MM.1S (cell line): ENCODE measurements around the gene SERPINA12.

Source experiments
- DNase-seq: peaks from one replicate; pipeline ENCODE4 v3.0.0-alpha.2; 2015
- H2AFZ ChIP-seq: fragments of 300-600 bp; sonication (generic); 2 replicates; pipeline ENCODE4 v1.6.0; 2016; ENCODE audit warnings: antibody characterized with exemption, low read length
- H3F3A ChIP-seq: fragments of 300-600 bp; sonication (generic); 2 replicates; pipeline ENCODE4 v1.6.1; 2016; ENCODE audit warnings: mild to moderate bottlenecking, antibody characterized with exemption, low read length, moderate library complexity, mixed read lengths; ENCODE audit not compliant: insufficient read depth
- H3K27ac ChIP-seq: fragments of 300-600 bp; sonication (generic); 2 replicates; pipeline ENCODE4 v1.5.1; 2016; ENCODE audit warnings: mild to moderate bottlenecking, low read length
- H3K27me3 ChIP-seq: fragments of 300-600 bp; sonication (generic); replicated peaks from 2 replicates; pipeline ENCODE4 v1.6.0; 2016; ENCODE audit warnings: low read length; ENCODE audit not compliant: insufficient read depth
- H3K36me3 ChIP-seq: fragments of 300-600 bp; sonication (generic); replicated peaks from 2 replicates; pipeline ENCODE4 v1.6.1; 2016; ENCODE audit warnings: mild to moderate bottlenecking, low read length, mixed read lengths; ENCODE audit not compliant: insufficient read depth
- H3K4me1 ChIP-seq: fragments of 300-600 bp; sonication (generic); 2 replicates; pipeline ENCODE4 v1.6.1; 2016; ENCODE audit warnings: low read length, mixed read lengths
- H3K4me2 ChIP-seq: fragments of 300-600 bp; sonication (generic); 2 replicates; pipeline ENCODE4 v1.6.0; 2016; ENCODE audit warnings: low read depth, low read length
- H3K4me3 ChIP-seq: fragments of 300-600 bp; sonication (generic); 2 replicates; pipeline ENCODE4 v1.5.1; 2016; ENCODE audit warnings: low read length, mixed read lengths
- H3K79me2 ChIP-seq: fragments of 300-600 bp; sonication (generic); 2 replicates; pipeline ENCODE4 v1.6.1; 2016; ENCODE audit warnings: mixed run types, low read length, mixed read lengths
- H3K9ac ChIP-seq: fragments of 300-600 bp; sonication (generic); 2 replicates; pipeline ENCODE4 v1.6.1; 2016; ENCODE audit warnings: low read length, mixed read lengths
- H3K9me2 ChIP-seq: fragments of 300-600 bp; sonication (generic); replicated peaks from 2 replicates; pipeline ENCODE4 v1.6.1; 2016; ENCODE audit warnings: mild to moderate bottlenecking, low read length, mixed read lengths; ENCODE audit not compliant: insufficient read depth
- H3K9me3 ChIP-seq: fragments of 300-600 bp; sonication (generic); replicated peaks from 2 replicates; pipeline ENCODE4 v1.6.1; 2016; ENCODE audit warnings: mild to moderate bottlenecking, low read length, mixed read lengths; ENCODE audit not compliant: insufficient read depth
- H4K20me1 ChIP-seq: fragments of 300-600 bp; sonication (generic); 2 replicates; pipeline ENCODE4 v1.6.1; 2016; ENCODE audit warnings: mild to moderate bottlenecking, low read length, moderate library complexity, mixed read lengths; ENCODE audit not compliant: insufficient read depth
- CTCF ChIP-seq: fragments of 300-600 bp; sonication (generic); IDR thresholded peaks from 2 replicates; pipeline ENCODE4 v1.5.1; 2016; ENCODE audit warnings: antibody characterized with exemption, low read length, mixed read lengths
- EZH2 ChIP-seq: fragments of 300-600 bp; sonication (generic); optimal IDR thresholded peaks from 2 replicates; pipeline ENCODE3; 2017; ENCODE audit warnings: low read depth, mild to moderate bottlenecking, antibody characterized with exemption, low read length, mixed read lengths
- EZH2phosphoT487 ChIP-seq: fragments of 300-600 bp; sonication (generic); IDR thresholded peaks from 2 replicates; pipeline ENCODE4 v1.6.1; 2018; ENCODE audit warnings: antibody characterized with exemption, low read length

Gene SERPINA12

DNA sequence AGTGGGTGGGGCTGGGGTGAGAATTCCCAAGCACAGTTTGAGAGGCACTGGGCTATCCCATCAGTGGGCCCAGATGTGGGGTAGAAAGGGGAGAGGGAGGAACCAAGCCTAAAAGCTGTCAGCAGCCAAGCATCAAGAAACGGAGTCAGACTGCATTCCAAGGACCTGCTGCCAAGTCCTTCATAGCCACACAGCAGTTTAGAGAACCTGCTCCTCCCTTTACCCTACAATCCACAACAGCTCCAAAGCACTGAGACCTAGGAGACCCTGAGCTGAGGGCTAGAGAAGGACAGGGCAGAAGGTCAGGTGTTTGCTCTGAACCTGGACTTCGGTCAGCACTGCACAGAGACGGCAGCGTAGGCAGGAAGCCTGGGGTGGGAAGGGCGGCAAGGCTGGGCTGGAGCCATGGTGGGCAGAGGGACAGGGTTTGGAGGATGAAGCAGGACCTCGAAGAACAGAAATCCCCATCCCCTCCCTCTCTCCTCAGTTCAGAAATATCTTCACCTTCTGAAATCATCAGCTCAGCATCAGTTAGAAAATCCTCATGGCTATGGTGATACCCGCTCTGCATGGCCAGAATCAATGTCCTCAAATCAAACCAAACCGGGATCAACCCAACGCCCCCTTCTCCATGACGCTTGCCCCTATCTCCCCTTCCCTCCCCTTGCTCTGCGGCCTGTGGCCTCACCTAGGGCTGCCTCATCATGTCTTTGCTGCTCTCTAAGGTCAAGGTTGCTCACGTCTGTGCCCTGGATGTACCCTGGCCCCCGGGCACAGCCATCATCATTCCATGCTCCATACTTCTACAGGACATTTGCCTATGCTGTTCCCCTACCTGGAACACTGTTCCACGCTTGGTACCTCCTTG lies 39.1 kb upstream of the SERPINA12 start:
- Histone ChIP-seq H3F3A (no peaks in the 10 kb centered on the region), H3K9me3 (no peaks in the 10 kb centered on the region), H4K20me1 (no peaks in the 10 kb centered on the region), H3K9ac (no peak overlapping the region), H3K9me2 (no peaks in the 10 kb centered on the region), H3K4me3 (no peak overlapping the region), H3K4me1 (no peaks in the 10 kb centered on the region), H3K27ac (no peak overlapping the region), H3K4me2 (no peak overlapping the region), H3K36me3 (no peaks in the 10 kb centered on the region), H3K27me3 (no peaks in the 10 kb centered on the region), H2AFZ (no peak overlapping the region), H3K79me2 (no peaks in the 10 kb centered on the region)
- TF ChIP-seq EZH2 (no peak), CTCF (no peak), EZH2phosphoT487 (no peak)
- no peak for DNase-seq

DNA sequence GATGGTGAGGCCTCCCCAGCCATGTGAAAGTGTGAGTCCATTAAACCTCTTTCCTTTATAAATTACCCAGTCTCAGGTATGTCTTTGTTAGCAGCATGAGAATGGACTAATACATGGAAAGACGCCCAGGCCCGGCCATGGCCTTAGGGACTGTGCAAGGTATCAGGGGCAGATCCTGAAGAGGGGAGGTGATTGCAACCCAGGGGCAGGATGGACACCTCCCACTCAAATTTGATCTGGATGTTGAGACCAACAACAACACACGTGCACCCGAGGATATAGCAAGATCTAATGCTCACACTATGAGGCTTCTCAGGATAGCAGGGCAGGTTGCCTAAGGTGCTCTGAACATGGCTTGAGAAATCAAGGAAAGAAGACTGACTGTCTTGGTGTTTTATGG lies 38.5 kb upstream of the SERPINA12 start:
- no peaks in the 10 kb centered on the region for H3K4me1 ChIP-seq
- H2AFZ ChIP-seq = no peak overlapping the region
- H3K36me3 ChIP-seq = no peaks in the 10 kb centered on the region
- no peaks in the 10 kb centered on the region for H4K20me1 ChIP-seq
- H3K4me2 ChIP-seq = no peak overlapping the region
- H3K27ac ChIP-seq = no peak overlapping the region
- H3K9me3 ChIP-seq = no peaks in the 10 kb centered on the region
- H3K9me2 ChIP-seq = no peaks in the 10 kb centered on the region
- H3K4me3 ChIP-seq = no peak overlapping the region
- no peak overlapping the region for H3K9ac ChIP-seq
- DNase-seq = no peak
- no peaks in the 10 kb centered on the region for H3K27me3 ChIP-seq
- no peaks in the 10 kb centered on the region for H3K79me2 ChIP-seq
- TF ChIP-seq EZH2phosphoT487 = no peak
- no peak for TF ChIP-seq EZH2
- TF ChIP-seq CTCF = no peak
- no peaks in the 10 kb centered on the region for H3F3A ChIP-seq

GRCh38 chr14:94547151-94547680 lies 37.9 kb upstream of the SERPINA12 start:
- Histone ChIP-seq H3K4me2 (no peak overlapping the region), H3K4me1 (no peaks in the 10 kb centered on the region), H3K4me3 (no peak overlapping the region), H3K79me2 (no peaks in the 10 kb centered on the region), H3K9me3 (no peaks in the 10 kb centered on the region), H3K9me2 (no peaks in the 10 kb centered on the region), H4K20me1 (no peaks in the 10 kb centered on the region), H3K27me3 (no peaks in the 10 kb centered on the region), H3K27ac (no peak overlapping the region), H3K36me3 (no peaks in the 10 kb centered on the region), H3F3A (no peaks in the 10 kb centered on the region), H3K9ac (no peak overlapping the region), H2AFZ (no peak overlapping the region)
- no peak for TF ChIP-seq EZH2phosphoT487
- TF ChIP-seq CTCF = no peak
- no peak for TF ChIP-seq EZH2
- no peak for DNase-seq
